ENCODE data around the gene SIRT3.

Gene SIRT3

GRCh38 chr11:207208-207862 is 28.8 kb downstream of the SIRT3 start, which contains the start of the genes BET1L and RIC8A:
Gene BET1L (minus strand): TSS chr11:207399. CDS start chr11:207321, 78 bp downstream.
Gene RIC8A (plus strand): TSS chr11:207708. CDS start chr11:208855, 1,147 bp downstream.
- DNase-seq = peak; percentile 88
- no peaks in the 10 kb centered on the region for H3K4me1 ChIP-seq
- no peak for TF ChIP-seq CTCF (IDR thresholded peaks at IDR 0.05; ENCODE audit: low read depth, low read length)
- peaks cover 6% of the 10 kb centered on the region for H3K36me3 ChIP-seq
- no peaks in the 10 kb centered on the region for H3K27me3 ChIP-seq
- no peaks in the 10 kb centered on the region for H3K9me3 ChIP-seq
- peak within 1 kb of the TSS; percentile 78 for H3K4me3 ChIP-seq (ENCODE audit: low read depth, low read length)

- no peaks in the 10 kb centered on the region for H3K9me3 ChIP-seq
- H3K27me3 ChIP-seq = no peaks in the 10 kb centered on the region
- H3K36me3 ChIP-seq = peaks cover 6% of the 10 kb centered on the region
- DNase-seq = peak; percentile 14
- no peaks in the 10 kb centered on the region for H3K4me1 ChIP-seq
- no peak for TF ChIP-seq CTCF (IDR thresholded peaks at IDR 0.05; ENCODE audit: low read depth, low read length)
- H3K4me3 ChIP-seq (ENCODE audit: low read depth, low read length) = peak overlapping the region; percentile 78
Observed at GRCh38 chr11:206526-207207, 29.5 kb downstream of the SIRT3 start.

GRCh38 chr11:206002-206384 is 30.1 kb downstream of the SIRT3 start:
- Histone ChIP-seq H3K4me3 (ENCODE audit: low read depth, low read length) (no peak overlapping the region; the same call in 1 of the 2 replicates), H3K27me3 (no peaks in the 10 kb centered on the region), H3K36me3 (peaks cover 6% of the 10 kb centered on the region), H3K9me3 (no peaks in the 10 kb centered on the region), H3K4me1 (no peaks in the 10 kb centered on the region)
- no peak for DNase-seq
- no peak for TF ChIP-seq CTCF (IDR thresholded peaks at IDR 0.05; ENCODE audit: low read depth, low read length)

GRCh38 chr11:205221-206001 is 30.7 kb downstream of the SIRT3 start:
- Histone ChIP-seq H3K4me1 (no peaks in the 10 kb centered on the region), H3K27me3 (no peaks in the 10 kb centered on the region), H3K4me3 (ENCODE audit: low read depth, low read length) (no peak overlapping the region), H3K9me3 (no peaks in the 10 kb centered on the region), H3K36me3 (peaks cover 6% of the 10 kb centered on the region)
- DNase-seq = no peak
- no peak for TF ChIP-seq CTCF (IDR thresholded peaks at IDR 0.05; ENCODE audit: low read depth, low read length)

- Histone ChIP-seq H3K36me3 (no peaks in the 10 kb centered on the region; the same call in 1 of the 2 replicates), H3K4me3 (ENCODE audit: low read depth, low read length) (no peak overlapping the region), H3K9me3 (no peaks in the 10 kb centered on the region), H3K4me1 (no peaks in the 10 kb centered on the region), H3K27me3 (no peaks in the 10 kb centered on the region)
- TF ChIP-seq CTCF (IDR thresholded peaks at IDR 0.05; ENCODE audit: low read depth, low read length) = no peak
- no peak for DNase-seq
Observed at GRCh38 chr11:204587-205109, 31.5 kb downstream of the SIRT3 start.

All from BE2C (cell line).